Activated CD4-positive, alpha-beta T cell treated with anti-CD3 and anti-CD28 coated beads, Interleukin-10, Interleukin-2, amounts not matched to agents 100 ng/mL and 50 ng/mL, durations not matched to agents 16 hours and 8 hours (primary cell): ENCODE results near the gene ARHGAP27.

Experiments used
- DNase-seq: peaks from one replicate; pipeline ENCODE4 v3.0.0-alpha.2; 2020

The ARHGAP27 gene

GRCh38 chr17:45384047-45384788, 48.5 kb downstream of the ARHGAP27 start:
- no peak for DNase-seq

GRCh38 chr17:45383003-45383402, 49.7 kb downstream of the ARHGAP27 start:
- DNase-seq: no peak

GRCh38 chr17:45382226-45382625, 50.4 kb downstream of the ARHGAP27 start:
- no peak for DNase-seq

GRCh38 chr17:45380991-45381390, 51.7 kb downstream of the ARHGAP27 start:
- DNase-seq: no peak

- no peak for DNase-seq
Observed at GRCh38 chr17:45380046-45380765, 52.5 kb downstream of the ARHGAP27 start.

GRCh38 chr17:45377401-45377800, 55.3 kb downstream of the ARHGAP27 start:
- no peak for DNase-seq

GRCh38 chr17:45376171-45377005, 56.3 kb downstream of the ARHGAP27 start:
- DNase-seq: no peak

- DNase-seq: no peak
Observed at GRCh38 chr17:45374501-45374900, 58.2 kb downstream of the ARHGAP27 start.

- DNase-seq: no peak
Observed at GRCh38 chr17:45372325-45372869, 60.3 kb downstream of the ARHGAP27 start.

- DNase-seq: peak; percentile 45
Observed at GRCh38 chr17:45371414-45372324, 61.0 kb downstream of the ARHGAP27 start.

- no peak for DNase-seq
Observed at GRCh38 chr17:45370949-45371413, 61.7 kb downstream of the ARHGAP27 start.

GRCh38 chr17:45369421-45369820, 63.2 kb downstream of the ARHGAP27 start:
- DNase-seq: no peak

GRCh38 chr17:45368651-45369050, 64.0 kb downstream of the ARHGAP27 start:
- DNase-seq: no peak

GRCh38 chr17:45367216-45367615, 65.5 kb downstream of the ARHGAP27 start:
- DNase-seq: no peak

- no peak for DNase-seq
Observed at GRCh38 chr17:45366691-45367090, 66.0 kb downstream of the ARHGAP27 start.

- no peak for DNase-seq
Observed at GRCh38 chr17:45366049-45366448, 66.6 kb downstream of the ARHGAP27 start.

GRCh38 chr17:45364531-45365390, 67.9 kb downstream of the ARHGAP27 start:
- DNase-seq: no peak

GRCh38 chr17:45363498-45363897, 69.2 kb downstream of the ARHGAP27 start:
- no peak for DNase-seq

- DNase-seq: no peak
Observed at GRCh38 chr17:45361976-45362375, 70.7 kb downstream of the ARHGAP27 start.

GRCh38 chr17:45361451-45361850, 71.2 kb downstream of the ARHGAP27 start:
- no peak for DNase-seq
